GM12874 (cell line): ENCODE results near the gene SLC39A1.

ENCODE experiments used
- TF ChIP-seq, protein P1 (sequence below): IDR thresholded peaks from 2 replicates; pipeline ENCODE4 v1.5.1; 2011; ENCODE audit warnings: low read depth, mild to moderate bottlenecking, control low read depth, low read length, moderate library complexity; ENCODE audit not compliant: insufficient read depth

The SLC39A1 gene

GRCh38 chr1:153936011-153936802 is 27.1 kb downstream of the SLC39A1 start:
- TF ChIP-seq, protein P1, sequence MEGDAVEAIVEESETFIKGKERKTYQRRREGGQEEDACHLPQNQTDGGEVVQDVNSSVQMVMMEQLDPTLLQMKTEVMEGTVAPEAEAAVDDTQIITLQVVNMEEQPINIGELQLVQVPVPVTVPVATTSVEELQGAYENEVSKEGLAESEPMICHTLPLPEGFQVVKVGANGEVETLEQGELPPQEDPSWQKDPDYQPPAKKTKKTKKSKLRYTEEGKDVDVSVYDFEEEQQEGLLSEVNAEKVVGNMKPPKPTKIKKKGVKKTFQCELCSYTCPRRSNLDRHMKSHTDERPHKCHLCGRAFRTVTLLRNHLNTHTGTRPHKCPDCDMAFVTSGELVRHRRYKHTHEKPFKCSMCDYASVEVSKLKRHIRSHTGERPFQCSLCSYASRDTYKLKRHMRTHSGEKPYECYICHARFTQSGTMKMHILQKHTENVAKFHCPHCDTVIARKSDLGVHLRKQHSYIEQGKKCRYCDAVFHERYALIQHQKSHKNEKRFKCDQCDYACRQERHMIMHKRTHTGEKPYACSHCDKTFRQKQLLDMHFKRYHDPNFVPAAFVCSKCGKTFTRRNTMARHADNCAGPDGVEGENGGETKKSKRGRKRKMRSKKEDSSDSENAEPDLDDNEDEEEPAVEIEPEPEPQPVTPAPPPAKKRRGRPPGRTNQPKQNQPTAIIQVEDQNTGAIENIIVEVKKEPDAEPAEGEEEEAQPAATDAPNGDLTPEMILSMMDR = no peak

DNA sequence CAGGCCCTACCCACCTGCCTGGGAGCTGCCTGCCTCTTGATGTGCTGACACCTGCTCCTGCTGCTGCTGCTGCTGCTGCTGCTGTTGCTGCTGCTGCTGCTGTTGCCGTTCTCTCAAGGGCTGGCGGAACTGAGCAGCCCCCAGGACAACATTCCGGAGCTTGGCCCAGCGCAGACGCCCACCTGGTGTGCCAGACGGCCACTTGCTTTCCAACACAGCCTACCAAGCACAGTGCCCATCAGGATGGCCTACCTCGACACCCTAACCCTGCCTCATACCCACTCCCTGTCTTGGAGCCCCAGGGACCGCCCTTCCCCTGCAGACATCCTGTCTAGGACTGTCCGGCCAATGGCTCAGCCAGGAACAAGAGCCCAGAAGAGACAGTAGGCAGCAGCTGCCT is 28.6 kb downstream of the SLC39A1 start:
- TF ChIP-seq, protein P1 = no peak

DNA sequence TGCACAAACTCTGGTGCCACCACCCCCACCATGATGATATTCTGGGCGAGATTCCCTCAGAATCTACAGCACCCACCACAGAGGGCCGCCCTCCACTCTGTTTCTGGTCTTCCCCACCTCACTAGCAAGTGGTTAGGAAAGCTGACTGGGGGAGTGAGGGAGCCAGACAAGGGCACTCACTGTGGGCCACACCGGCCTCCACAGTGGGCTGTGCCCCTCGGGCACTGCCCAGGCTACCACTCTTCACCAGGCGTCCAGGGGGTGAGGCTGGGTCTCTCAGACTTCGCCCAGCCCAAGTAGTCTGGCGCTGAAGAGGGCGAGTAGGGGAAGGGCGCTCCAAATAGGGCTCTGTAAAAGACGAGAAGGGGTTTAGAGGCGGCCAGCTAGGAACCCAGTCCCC is 29.4 kb downstream of the SLC39A1 start:
- TF ChIP-seq, protein P1 = no peak

- TF ChIP-seq, protein P1 = no peak
Measured at GRCh38 chr1:153933430-153933829, 29.9 kb downstream of the SLC39A1 start.

GRCh38 chr1:153932156-153933131 is 30.9 kb downstream of the SLC39A1 start:
- TF ChIP-seq, protein P1 = no peak

DNA sequence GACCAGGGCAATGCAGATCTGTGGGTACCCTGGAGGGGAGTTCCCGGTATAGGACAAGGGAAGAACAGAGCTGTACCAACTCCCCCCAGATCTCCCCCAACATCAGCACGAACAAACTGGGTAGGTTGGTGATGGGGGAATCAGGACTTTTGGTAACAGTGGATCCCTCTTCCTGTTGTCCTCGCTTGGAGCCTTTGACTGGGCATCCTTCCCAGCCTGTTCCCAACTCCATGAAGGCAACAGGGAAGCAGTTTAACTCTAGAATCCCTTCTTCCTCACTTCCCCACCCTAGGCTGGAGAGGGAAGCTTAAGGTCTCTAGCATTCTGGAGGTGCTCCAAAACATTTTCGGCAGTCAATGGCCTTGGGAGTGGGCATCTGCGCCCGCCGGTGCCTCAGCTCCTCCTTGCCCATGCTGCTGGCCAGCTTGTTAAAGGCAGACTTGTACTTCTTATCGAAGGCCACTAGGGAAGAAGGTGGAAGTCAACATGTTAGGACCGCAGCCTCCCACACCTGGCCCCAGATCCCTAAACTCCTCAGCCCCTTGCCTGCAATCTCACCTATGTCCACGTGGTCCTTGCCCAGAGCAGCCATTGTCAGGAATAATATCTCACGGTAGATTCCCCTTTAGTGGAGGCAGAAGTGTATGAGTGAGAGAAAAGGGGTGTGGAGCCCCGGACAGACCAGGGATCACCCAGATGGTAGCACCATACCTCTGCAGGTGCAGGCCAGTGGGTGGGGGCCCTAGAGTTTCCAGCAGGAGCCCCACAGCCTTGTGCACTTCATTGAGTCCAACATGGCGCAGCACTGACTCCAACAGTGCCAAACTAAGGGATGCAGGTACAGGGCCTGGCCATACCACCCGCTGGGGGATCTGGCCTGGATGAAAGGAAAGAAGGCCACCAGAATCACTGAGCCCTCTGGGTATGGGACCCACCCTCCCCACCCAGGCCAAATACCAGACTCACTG is 33.1 kb downstream of the SLC39A1 start:
- TF ChIP-seq, protein P1 = no peak
